WTC11 (cell line): ENCODE results near the gene PRKCE. TPM values are rescaled to one million over a fixed set of nuclear protein-coding genes. Genes with fewer than 3 reads are reported as not detected.
"Not testable (repeated sequence)": the region's sequence is repeated elsewhere in the genome, so short reads cannot be mapped to it uniquely, and the experiment has no call there.

Source experiments
- ATAC-seq: fragments of 200-7000 bp; cut with Tn5 transposase; 2 replicates; pipeline ENCODE4 v1.10.0; 2021; ENCODE audit warnings: mild to moderate bottlenecking, moderate library complexity
- CTCF ChIA-PET: fragments of 300-600 bp; sonication (Branson Sonifier 250); formaldehyde crosslinking; loops from one replicate; lab custom pipeline; 2021; ENCODE audit warnings: antibody characterized with exemption; lab: Charles Lee
- POLR2A ChIA-PET: fragments of 350-600 bp; sonication (Branson Sonifier 250); formaldehyde crosslinking; loops from one replicate; lab custom pipeline; 2021; ENCODE audit warnings: antibody characterized with exemption; lab: Charles Lee
- DNase-seq: peaks from one replicate; pipeline ENCODE4 v3.0.0; 2021; ENCODE audit warnings: low spot score
- H3K27ac Mint-ChIP-seq: 2 replicates; pipeline ENCODE4 v1.8.0; 2021; ENCODE audit warnings: mixed read lengths
- H3K27me3 Mint-ChIP-seq: 2 replicates; pipeline ENCODE4 v1.8.0; 2021; ENCODE audit warnings: low read depth, mild to moderate bottlenecking, moderate library complexity, mixed read lengths
- H3K36me3 Mint-ChIP-seq: 2 replicates; pipeline ENCODE4 v1.8.0; 2021; ENCODE audit warnings: mixed read lengths
- H3K4me1 Mint-ChIP-seq: 2 replicates; pipeline ENCODE4 v1.8.0; 2022; ENCODE audit warnings: mixed read lengths
- H3K4me3 Mint-ChIP-seq: 2 replicates; pipeline ENCODE4 v1.8.0; 2021; ENCODE audit warnings: mild to moderate bottlenecking, moderate library complexity, mixed read lengths
- H3K9me3 Mint-ChIP-seq: 2 replicates; pipeline ENCODE4 v1.8.0; 2021; ENCODE audit warnings: mixed read lengths
- ATF6 ChIP-seq: sonication (generic); formaldehyde crosslinking; IDR thresholded peaks from 2 replicates; pipeline ENCODE4 v1.8.1; 2023; ENCODE audit warnings: mild to moderate bottlenecking, missing genetic modification reagents
- E2F1 ChIP-seq: sonication (generic); formaldehyde crosslinking; IDR thresholded peaks from 2 replicates; pipeline ENCODE4 v1.8.0; 2022; ENCODE audit warnings: mild to moderate bottlenecking, missing genetic modification reagents
- ELF4 ChIP-seq: sonication (generic); formaldehyde crosslinking; IDR thresholded peaks from 2 replicates; pipeline ENCODE4 v1.8.1; 2022; ENCODE audit warnings: low read depth, mild to moderate bottlenecking, moderate library complexity, missing genetic modification reagents
- ESRRA ChIP-seq: sonication (generic); formaldehyde crosslinking; IDR thresholded peaks from 2 replicates; pipeline ENCODE4 v1.8.1; 2022; ENCODE audit warnings: mild to moderate bottlenecking, missing genetic modification reagents, borderline replicate concordance
- FOXK1 ChIP-seq: sonication (generic); formaldehyde crosslinking; IDR thresholded peaks from 2 replicates; pipeline ENCODE4 v1.8.0; 2022; ENCODE audit warnings: mild to moderate bottlenecking, moderate library complexity, missing genetic modification reagents
- GRHL2 ChIP-seq: fragments of 250-450 bp; sonication (Bioruptor Pico); IDR thresholded peaks from 2 replicates; pipeline ENCODE4 v1.8.0; 2022; ENCODE audit warnings: mild to moderate bottlenecking, moderate library complexity; ENCODE audit not compliant: insufficient replicate concordance, severe bottlenecking
- IRF2 ChIP-seq: sonication (generic); formaldehyde crosslinking; IDR thresholded peaks from 2 replicates; pipeline ENCODE4 v1.8.0; 2022; ENCODE audit warnings: low read depth, missing genetic modification reagents, borderline replicate concordance
- JUN ChIP-seq: sonication (generic); formaldehyde crosslinking; IDR thresholded peaks from 2 replicates; pipeline ENCODE4 v1.8.0; 2023; ENCODE audit warnings: mild to moderate bottlenecking, missing genetic modification reagents
- NR1H2 ChIP-seq: sonication (generic); formaldehyde crosslinking; IDR thresholded peaks from 2 replicates; pipeline ENCODE4 v1.9.0; 2021; ENCODE audit warnings: mild to moderate bottlenecking, moderate library complexity, missing genetic modification reagents
- SMAD4 ChIP-seq: sonication (generic); formaldehyde crosslinking; IDR thresholded peaks from 2 replicates; pipeline ENCODE4 v1.8.0; 2022; ENCODE audit warnings: mild to moderate bottlenecking, missing genetic modification reagents
- TCF7 ChIP-seq: sonication (generic); formaldehyde crosslinking; IDR thresholded peaks from 2 replicates; pipeline ENCODE4 v1.8.0; 2022; ENCODE audit warnings: mild to moderate bottlenecking, low read depth, missing genetic modification reagents, moderate library complexity
- TP53 ChIP-seq: sonication (generic); formaldehyde crosslinking; IDR thresholded peaks from 2 replicates; pipeline ENCODE4 v1.8.1; 2023; ENCODE audit warnings: mild to moderate bottlenecking, missing genetic modification reagents
- ZBTB21 ChIP-seq: sonication (generic); formaldehyde crosslinking; IDR thresholded peaks from 2 replicates; pipeline ENCODE4 v1.8.1; 2023; ENCODE audit warnings: mild to moderate bottlenecking, missing genetic modification reagents, borderline replicate concordance
- ZNF219 ChIP-seq: sonication (generic); formaldehyde crosslinking; IDR thresholded peaks from 2 replicates; pipeline ENCODE4 v1.8.0; 2023; ENCODE audit warnings: missing genetic modification reagents, mild to moderate bottlenecking, borderline replicate concordance
- ZNF317 ChIP-seq: sonication (generic); formaldehyde crosslinking; IDR thresholded peaks from 2 replicates; pipeline ENCODE4 v1.8.1; 2023; ENCODE audit warnings: low read depth, mild to moderate bottlenecking, moderate library complexity, missing genetic modification reagents, borderline replicate concordance
- ZNF396 ChIP-seq: fragments of 250-450 bp; sonication (Bioruptor Pico); IDR thresholded peaks from 2 replicates; pipeline ENCODE4 v1.8.0; 2021; ENCODE audit warnings: mild to moderate bottlenecking, moderate library complexity, borderline replicate concordance
- total RNA-seq: library from RNA; stranded (reverse); gene quantifications from 3 replicates; pipeline ENCODE4 v1.2.3, GENCODE V29; 2021
- TF ChIP-seq, protein P1 (sequence below): fragments of 250-450 bp; sonication (Bioruptor Pico); IDR thresholded peaks from 2 replicates; pipeline ENCODE4 v1.8.0; 2021; ENCODE audit warnings: mild to moderate bottlenecking
- TF ChIP-seq, protein P2 (sequence below): fragments of 250-450 bp; sonication (Bioruptor Pico); IDR thresholded peaks from 2 replicates; pipeline ENCODE4 v1.9.0; 2021; ENCODE audit warnings: mild to moderate bottlenecking
- TF ChIP-seq, protein P3 (sequence below): sonication (generic); formaldehyde crosslinking; conservative IDR thresholded peaks from 2 replicates; pipeline ENCODE4 v1.8.1; 2022; ENCODE audit warnings: mild to moderate bottlenecking, missing genetic modification reagents
- TF ChIP-seq, protein P4 (sequence below): fragments of 250-450 bp; sonication (Bioruptor Pico); IDR thresholded peaks from 2 replicates; pipeline ENCODE4 v1.9.0; 2021; ENCODE audit warnings: moderate library complexity, mild to moderate bottlenecking, inconsistent platforms, borderline replicate concordance

Gene PRKCE
- total RNA-seq, 1 experiment from 2014 or later, result 5.8 TPM

GRCh38 chr2:46202987-46203386 lies 551.5 kb downstream of the PRKCE start:
- H3K4me3 Mint-ChIP-seq, result no peak overlapping the region
- DNase-seq (no peak), ATAC-seq (no peak)
- peaks cover 4% of the 10 kb centered on the region; the same call in 1 of the 2 replicates for H3K27me3 Mint-ChIP-seq
- TF ChIP-seq ELF4 (no peak), IRF2 (CRISPR knock-in tag) (no peak), ZBTB21 (CRISPR knock-in tag) (no peak), ATF6 (CRISPR knock-in tag) (no peak), ESRRA (CRISPR knock-in tag) (no peak), NR1H2 (CRISPR knock-in tag) (no peak), TCF7 (CRISPR knock-in tag) (no peak)
- TF ChIP-seq, protein P1, sequence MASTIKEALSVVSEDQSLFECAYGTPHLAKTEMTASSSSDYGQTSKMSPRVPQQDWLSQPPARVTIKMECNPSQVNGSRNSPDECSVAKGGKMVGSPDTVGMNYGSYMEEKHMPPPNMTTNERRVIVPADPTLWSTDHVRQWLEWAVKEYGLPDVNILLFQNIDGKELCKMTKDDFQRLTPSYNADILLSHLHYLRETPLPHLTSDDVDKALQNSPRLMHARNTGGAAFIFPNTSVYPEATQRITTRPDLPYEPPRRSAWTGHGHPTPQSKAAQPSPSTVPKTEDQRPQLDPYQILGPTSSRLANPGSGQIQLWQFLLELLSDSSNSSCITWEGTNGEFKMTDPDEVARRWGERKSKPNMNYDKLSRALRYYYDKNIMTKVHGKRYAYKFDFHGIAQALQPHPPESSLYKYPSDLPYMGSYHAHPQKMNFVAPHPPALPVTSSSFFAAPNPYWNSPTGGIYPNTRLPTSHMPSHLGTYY (CRISPR knock-in tag), result no peak
- peaks cover 10% of the 10 kb centered on the region for H3K4me1 Mint-ChIP-seq
- peaks cover 26% of the 10 kb centered on the region for H3K9me3 Mint-ChIP-seq
- 0 out of 2 replicates have a peak, but pooled peaks cover 2% of the 10 kb centered on the region for H3K36me3 Mint-ChIP-seq
- no peak overlapping the region for H3K27ac Mint-ChIP-seq
- ChIA-PET POLR2A (no interaction called here), CTCF (no interaction called here)

DNA sequence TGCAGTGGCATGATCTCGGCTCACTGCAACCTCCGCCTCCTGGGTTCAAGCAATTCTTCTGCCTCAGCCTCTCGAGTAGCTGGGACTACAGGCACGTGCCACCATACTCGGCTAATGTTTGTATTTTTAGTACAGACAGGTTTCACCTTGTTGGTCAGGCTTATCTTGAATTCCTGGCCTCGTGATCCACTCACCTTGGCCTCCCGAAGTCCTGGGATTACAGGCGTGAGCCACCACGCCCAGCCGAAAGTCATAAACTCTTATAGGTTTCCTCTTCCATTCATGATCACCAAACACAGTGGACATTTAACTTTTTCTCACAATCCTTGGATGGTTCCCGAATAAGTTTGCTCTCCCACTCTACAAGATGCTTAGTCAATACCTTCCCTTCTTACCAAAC lies 552.2 kb downstream of the PRKCE start:
- peaks cover 29% of the 10 kb centered on the region for H3K9me3 Mint-ChIP-seq
- H3K36me3 Mint-ChIP-seq, DNase-seq, H3K4me3 Mint-ChIP-seq, CTCF ChIA-PET, ATAC-seq, POLR2A ChIA-PET, H3K27me3 Mint-ChIP-seq, H3K27ac Mint-ChIP-seq, H3K4me1 Mint-ChIP-seq: not testable (repeated sequence)

DNA sequence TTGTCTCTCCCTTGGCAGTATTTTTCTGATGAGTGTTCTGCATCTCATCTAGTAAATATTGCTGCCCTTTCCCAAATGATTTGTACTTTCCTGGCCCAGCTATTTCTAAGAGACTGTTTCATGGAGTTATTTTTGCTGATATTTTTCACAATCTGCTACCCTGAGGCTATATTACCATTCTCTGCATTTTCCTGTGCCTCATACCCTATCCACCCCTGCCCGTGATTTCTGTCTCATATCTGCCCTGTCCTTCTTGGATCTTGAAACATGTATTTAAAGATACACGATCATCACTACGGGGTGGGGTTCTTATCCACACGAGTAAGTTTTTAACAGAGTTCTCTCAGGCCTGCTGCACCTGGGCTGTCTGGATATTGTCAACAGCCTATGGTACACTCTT lies 556.1 kb downstream of the PRKCE start:
- H3K4me3 Mint-ChIP-seq, result no peak overlapping the region
- peaks cover 7% of the 10 kb centered on the region for H3K4me1 Mint-ChIP-seq
- POLR2A ChIA-PET, result no interaction called here
- no peak overlapping the region for H3K27ac Mint-ChIP-seq
- peaks cover 4% of the 10 kb centered on the region for H3K27me3 Mint-ChIP-seq
- peaks cover 22% of the 10 kb centered on the region for H3K36me3 Mint-ChIP-seq
- ATAC-seq (no peak), DNase-seq (no peak)
- H3K9me3 Mint-ChIP-seq, result peaks cover 39% of the 10 kb centered on the region
- CTCF ChIA-PET, result no interaction called here
- TF ChIP-seq E2F1 (CRISPR knock-in tag), result no peak
- TF ChIP-seq ZNF219 (CRISPR knock-in tag), result no peak
- TF ChIP-seq JUN, result no peak
- TF ChIP-seq ZNF317 (CRISPR knock-in tag), result no peak
- TF ChIP-seq, protein P2, sequence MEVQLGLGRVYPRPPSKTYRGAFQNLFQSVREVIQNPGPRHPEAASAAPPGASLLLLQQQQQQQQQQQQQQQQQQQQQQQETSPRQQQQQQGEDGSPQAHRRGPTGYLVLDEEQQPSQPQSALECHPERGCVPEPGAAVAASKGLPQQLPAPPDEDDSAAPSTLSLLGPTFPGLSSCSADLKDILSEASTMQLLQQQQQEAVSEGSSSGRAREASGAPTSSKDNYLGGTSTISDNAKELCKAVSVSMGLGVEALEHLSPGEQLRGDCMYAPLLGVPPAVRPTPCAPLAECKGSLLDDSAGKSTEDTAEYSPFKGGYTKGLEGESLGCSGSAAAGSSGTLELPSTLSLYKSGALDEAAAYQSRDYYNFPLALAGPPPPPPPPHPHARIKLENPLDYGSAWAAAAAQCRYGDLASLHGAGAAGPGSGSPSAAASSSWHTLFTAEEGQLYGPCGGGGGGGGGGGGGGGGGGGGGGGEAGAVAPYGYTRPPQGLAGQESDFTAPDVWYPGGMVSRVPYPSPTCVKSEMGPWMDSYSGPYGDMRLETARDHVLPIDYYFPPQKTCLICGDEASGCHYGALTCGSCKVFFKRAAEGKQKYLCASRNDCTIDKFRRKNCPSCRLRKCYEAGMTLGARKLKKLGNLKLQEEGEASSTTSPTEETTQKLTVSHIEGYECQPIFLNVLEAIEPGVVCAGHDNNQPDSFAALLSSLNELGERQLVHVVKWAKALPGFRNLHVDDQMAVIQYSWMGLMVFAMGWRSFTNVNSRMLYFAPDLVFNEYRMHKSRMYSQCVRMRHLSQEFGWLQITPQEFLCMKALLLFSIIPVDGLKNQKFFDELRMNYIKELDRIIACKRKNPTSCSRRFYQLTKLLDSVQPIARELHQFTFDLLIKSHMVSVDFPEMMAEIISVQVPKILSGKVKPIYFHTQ (CRISPR knock-in tag), result no peak
- no peak for TF ChIP-seq TP53 (CRISPR knock-in tag)
- TF ChIP-seq, protein P3, sequence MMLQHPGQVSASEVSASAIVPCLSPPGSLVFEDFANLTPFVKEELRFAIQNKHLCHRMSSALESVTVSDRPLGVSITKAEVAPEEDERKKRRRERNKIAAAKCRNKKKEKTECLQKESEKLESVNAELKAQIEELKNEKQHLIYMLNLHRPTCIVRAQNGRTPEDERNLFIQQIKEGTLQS (CRISPR knock-in tag), result no peak
- no peak for TF ChIP-seq FOXK1 (CRISPR knock-in tag)
- no peak for TF ChIP-seq GRHL2
- no peak for TF ChIP-seq ZNF396 (CRISPR knock-in tag)
- no peak for TF ChIP-seq ZBTB21 (CRISPR knock-in tag)
- TF ChIP-seq, protein P4, sequence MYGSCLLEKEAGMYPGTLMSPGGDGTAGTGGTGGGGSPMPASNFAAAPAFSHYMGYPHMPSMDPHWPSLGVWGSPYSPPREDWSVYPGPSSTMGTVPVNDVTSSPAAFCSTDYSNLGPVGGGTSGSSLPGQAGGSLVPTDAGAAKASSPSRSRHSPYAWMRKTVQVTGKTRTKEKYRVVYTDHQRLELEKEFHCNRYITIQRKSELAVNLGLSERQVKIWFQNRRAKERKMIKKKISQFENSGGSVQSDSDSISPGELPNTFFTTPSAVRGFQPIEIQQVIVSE (CRISPR knock-in tag), result no peak
- TF ChIP-seq SMAD4 (CRISPR knock-in tag), result no peak
